ENCODE measurements around the gene ZNHIT1. TPM values are rescaled to one million over a fixed set of nuclear protein-coding genes. Genes with fewer than 3 reads are reported as not detected.
A peak's percentile ranks its signal among the peaks of the same experiment; 100 is the strongest.
"Not testable (repeated sequence)": the region's sequence is repeated elsewhere in the genome, so short reads cannot be mapped to it uniquely, and the experiment has no call there.

ZNHIT1 gene
- total RNA-seq, 1 experiment from 2014 or later: 83.3 TPM

- Histone ChIP-seq H3K4me3 (ENCODE audit: insufficient read depth, low read depth, low read length) (no peak overlapping the region), H3K27me3 (ENCODE audit: control insufficient read depth, insufficient read depth, low read length) (peaks cover 79% of the 10 kb centered on the region), H3K36me3 (replicated peaks; ENCODE audit: control insufficient read depth, insufficient read depth, low read length) (no peaks in the 10 kb centered on the region)
- no peak for DNase-seq
These were observed 40.3 kb upstream of the ZNHIT1 start for GRCh38 chr7:101177644-101178043.

GRCh38 chr7:101179117-101179516 is 38.8 kb upstream of the ZNHIT1 start:
- H3K4me3 ChIP-seq (ENCODE audit: insufficient read depth, low read depth, low read length): peak overlapping the region; percentile 58
- peak; percentile 81 for DNase-seq
- peaks cover 65% of the 10 kb centered on the region for H3K27me3 ChIP-seq (ENCODE audit: control insufficient read depth, insufficient read depth, low read length)
- H3K36me3 ChIP-seq (replicated peaks; ENCODE audit: control insufficient read depth, insufficient read depth, low read length): no peaks in the 10 kb centered on the region

GRCh38 chr7:101179713-101180112 is 38.3 kb upstream of the ZNHIT1 start:
- Histone ChIP-seq H3K4me3 (ENCODE audit: insufficient read depth, low read depth, low read length) (peak overlapping the region; percentile 58), H3K27me3 (ENCODE audit: control insufficient read depth, insufficient read depth, low read length) (peaks cover 59% of the 10 kb centered on the region), H3K36me3 (replicated peaks; ENCODE audit: control insufficient read depth, insufficient read depth, low read length) (no peaks in the 10 kb centered on the region)
- peak; percentile 82 for DNase-seq

- Histone ChIP-seq H3K36me3 (replicated peaks; ENCODE audit: control insufficient read depth, insufficient read depth, low read length) (no peaks in the 10 kb centered on the region), H3K27me3 (ENCODE audit: control insufficient read depth, insufficient read depth, low read length) (peaks cover 53% of the 10 kb centered on the region), H3K4me3 (ENCODE audit: insufficient read depth, low read depth, low read length) (peak within 1 kb of the TSS; percentile 58)
- peak; percentile 84 for DNase-seq
These were observed 37.7 kb upstream of the ZNHIT1 start, which contains the start of gene NAT16 for GRCh38 chr7:101180130-101180755. NAT16 (minus strand) TSS chr7:101180293; CDS start chr7:101174807, 5,486 bp downstream.

- H3K4me3 ChIP-seq (ENCODE audit: insufficient read depth, low read depth, low read length): no peak overlapping the region
- H3K27me3 ChIP-seq (ENCODE audit: control insufficient read depth, insufficient read depth, low read length): peaks cover 6% of the 10 kb centered on the region
- no peak for DNase-seq
- H3K36me3 ChIP-seq (replicated peaks; ENCODE audit: control insufficient read depth, insufficient read depth, low read length): no peaks in the 10 kb centered on the region
These were observed 32.6 kb upstream of the ZNHIT1 start for GRCh38 chr7:101185258-101185839.

- H3K36me3 ChIP-seq (replicated peaks; ENCODE audit: control insufficient read depth, insufficient read depth, low read length): no peaks in the 10 kb centered on the region
- no peak for DNase-seq
- no peaks in the 10 kb centered on the region; the same call in 1 of the 2 replicates for H3K27me3 ChIP-seq (ENCODE audit: control insufficient read depth, insufficient read depth, low read length)
- no peak overlapping the region for H3K4me3 ChIP-seq (ENCODE audit: insufficient read depth, low read depth, low read length)
These were observed 31.8 kb upstream of the ZNHIT1 start for GRCh38 chr7:101186194-101186593.

GRCh38 chr7:101186844-101187428 is 31.0 kb upstream of the ZNHIT1 start:
- no peak overlapping the region for H3K4me3 ChIP-seq (ENCODE audit: insufficient read depth, low read depth, low read length)
- H3K27me3 ChIP-seq (ENCODE audit: control insufficient read depth, insufficient read depth, low read length): no peaks in the 10 kb centered on the region
- no peak for DNase-seq
- no peaks in the 10 kb centered on the region for H3K36me3 ChIP-seq (replicated peaks; ENCODE audit: control insufficient read depth, insufficient read depth, low read length)

GRCh38 chr7:101189109-101189508 is 28.9 kb upstream of the ZNHIT1 start:
- no peaks in the 10 kb centered on the region for H3K36me3 ChIP-seq (replicated peaks; ENCODE audit: control insufficient read depth, insufficient read depth, low read length)

GRCh38 chr7:101195884-101196283 is 22.1 kb upstream of the ZNHIT1 start:
- H3K4me3 ChIP-seq (ENCODE audit: insufficient read depth, low read depth, low read length): no peak overlapping the region
- H3K27me3 ChIP-seq (ENCODE audit: control insufficient read depth, insufficient read depth, low read length): no peaks in the 10 kb centered on the region
- DNase-seq: peak; percentile 65
- no peaks in the 10 kb centered on the region for H3K36me3 ChIP-seq (replicated peaks; ENCODE audit: control insufficient read depth, insufficient read depth, low read length)

More at GRCh38 chr7:101189109-101189508, 28.9 kb upstream of the ZNHIT1 start:
- no peak for DNase-seq
- Histone ChIP-seq H3K4me3 (ENCODE audit: insufficient read depth, low read depth, low read length) (no peak overlapping the region), H3K27me3 (ENCODE audit: control insufficient read depth, insufficient read depth, low read length) (no peaks in the 10 kb centered on the region)

- Histone ChIP-seq H3K4me3 (ENCODE audit: insufficient read depth, low read depth, low read length) (no peak overlapping the region), H3K36me3 (replicated peaks; ENCODE audit: control insufficient read depth, insufficient read depth, low read length) (no peaks in the 10 kb centered on the region), H3K27me3 (ENCODE audit: control insufficient read depth, insufficient read depth, low read length) (peaks cover 13% of the 10 kb centered on the region)
- peak; percentile 55 for DNase-seq
These were observed 20.0 kb upstream of the ZNHIT1 start for GRCh38 chr7:101197991-101198390.

GRCh38 chr7:101198476-101198875 is 19.5 kb upstream of the ZNHIT1 start:
- Histone ChIP-seq H3K36me3 (replicated peaks; ENCODE audit: control insufficient read depth, insufficient read depth, low read length) (no peaks in the 10 kb centered on the region), H3K27me3 (ENCODE audit: control insufficient read depth, insufficient read depth, low read length) (peaks cover 13% of the 10 kb centered on the region), H3K4me3 (ENCODE audit: insufficient read depth, low read depth, low read length) (no peak overlapping the region)
- peak; percentile 58 for DNase-seq

GRCh38 chr7:101199522-101199921 is 18.4 kb upstream of the ZNHIT1 start:
- H3K36me3 ChIP-seq (replicated peaks; ENCODE audit: control insufficient read depth, insufficient read depth, low read length); DNase-seq; H3K4me3 ChIP-seq (ENCODE audit: insufficient read depth, low read depth, low read length): not testable (repeated sequence)
- H3K27me3 ChIP-seq (ENCODE audit: control insufficient read depth, insufficient read depth, low read length): peaks cover 13% of the 10 kb centered on the region

GRCh38 chr7:101200504-101200861 is 17.5 kb upstream of the ZNHIT1 start:
- peak; percentile 68 for DNase-seq
- peaks cover 13% of the 10 kb centered on the region for H3K27me3 ChIP-seq (ENCODE audit: control insufficient read depth, insufficient read depth, low read length)
- H3K36me3 ChIP-seq (replicated peaks; ENCODE audit: control insufficient read depth, insufficient read depth, low read length): no peaks in the 10 kb centered on the region
- H3K4me3 ChIP-seq (ENCODE audit: insufficient read depth, low read depth, low read length): no peak overlapping the region

- Histone ChIP-seq H3K4me3 (ENCODE audit: insufficient read depth, low read depth, low read length) (peak within 1 kb of the TSS; percentile 59), H3K27me3 (ENCODE audit: control insufficient read depth, insufficient read depth, low read length) (peaks cover 13% of the 10 kb centered on the region), H3K36me3 (replicated peaks; ENCODE audit: control insufficient read depth, insufficient read depth, low read length) (no peaks in the 10 kb centered on the region)
- DNase-seq: peak; percentile 80
These were observed 16.9 kb upstream of the ZNHIT1 start, which contains the start of gene MOGAT3 for GRCh38 chr7:101200862-101201599. MOGAT3 (minus strand) TSS chr7:101201036; CDS start chr7:101200854, 182 bp downstream.
